ENCODE measurements around the gene MB. TPM values are rescaled to one million over a fixed set of nuclear protein-coding genes. Genes with fewer than 3 reads are reported as not detected.

The MB gene
- total RNA-seq, 1 donor from 2014 or later, result 21.4 TPM

DNA sequence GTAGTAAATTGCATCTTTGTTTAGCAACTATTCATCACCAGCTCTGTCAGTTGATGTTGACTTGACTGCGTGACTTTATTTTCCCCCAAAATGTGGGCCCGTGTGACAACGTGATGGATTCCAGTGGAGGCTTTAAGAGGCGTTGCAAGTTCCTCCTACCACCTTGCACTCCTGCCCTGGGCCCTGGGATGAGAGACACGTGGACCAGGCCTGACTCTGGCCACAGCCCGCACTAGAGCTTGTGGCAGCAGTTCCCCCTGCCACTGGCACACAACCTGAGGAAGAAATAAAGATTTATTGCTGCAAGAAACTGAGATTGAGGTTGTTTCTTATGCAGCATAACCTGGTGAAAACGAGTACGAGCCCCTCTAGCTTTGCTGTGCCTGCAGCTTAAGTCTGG is 44.6 kb downstream of the MB start:
- DNase-seq, result no peak

GRCh38 chr22:35570686-35571194 is 46.4 kb downstream of the MB start:
- DNase-seq, result no peak

GRCh38 chr22:35569916-35570315 is 47.2 kb downstream of the MB start:
- DNase-seq, result no peak

DNA sequence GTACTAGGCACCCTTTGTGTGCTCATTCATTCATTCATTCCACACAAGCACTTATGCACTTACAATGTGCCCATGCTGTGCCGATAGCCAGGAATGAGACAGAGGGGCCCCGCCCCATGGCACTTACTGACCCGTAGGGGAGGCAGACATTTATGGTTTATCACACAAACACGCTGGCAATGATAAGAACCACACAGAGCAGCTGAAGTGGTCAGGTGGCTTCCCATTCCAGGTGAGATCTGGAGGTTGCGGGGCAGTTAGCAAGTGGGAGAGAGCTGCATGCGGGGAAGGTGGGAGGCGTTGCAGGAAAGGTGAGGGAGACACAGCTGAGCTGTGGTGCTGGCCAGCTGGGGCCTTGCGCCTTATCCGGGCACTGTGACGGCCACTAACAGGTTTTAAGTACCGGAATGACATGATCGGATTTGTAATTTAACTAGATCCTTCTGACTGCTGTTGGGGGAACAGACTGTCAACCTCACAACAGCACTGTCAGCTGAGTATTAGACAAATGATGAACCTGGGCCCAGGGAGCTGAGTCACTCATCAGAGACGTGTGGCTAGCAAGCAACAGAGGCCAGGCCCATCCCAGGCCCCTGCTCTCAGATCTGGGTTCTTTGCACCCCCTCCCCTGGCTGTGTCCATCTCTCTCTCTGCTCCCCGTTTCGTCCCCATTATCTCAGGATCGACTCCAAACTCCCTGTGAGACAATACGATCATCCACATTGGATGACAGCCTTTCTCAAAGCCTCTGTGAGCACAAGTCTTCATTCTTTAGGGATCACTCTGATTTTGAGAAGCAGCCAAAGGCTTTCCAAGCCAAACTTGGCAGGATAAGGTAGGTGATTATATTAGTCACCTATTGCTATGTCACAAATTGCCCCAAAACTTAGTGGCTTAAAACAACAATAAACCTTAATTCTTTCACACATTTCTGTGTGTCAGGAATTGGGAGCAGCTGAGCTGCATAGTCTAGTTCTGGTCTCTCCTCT is 48.1 kb downstream of the MB start:
- DNase-seq, result no peak

DNA sequence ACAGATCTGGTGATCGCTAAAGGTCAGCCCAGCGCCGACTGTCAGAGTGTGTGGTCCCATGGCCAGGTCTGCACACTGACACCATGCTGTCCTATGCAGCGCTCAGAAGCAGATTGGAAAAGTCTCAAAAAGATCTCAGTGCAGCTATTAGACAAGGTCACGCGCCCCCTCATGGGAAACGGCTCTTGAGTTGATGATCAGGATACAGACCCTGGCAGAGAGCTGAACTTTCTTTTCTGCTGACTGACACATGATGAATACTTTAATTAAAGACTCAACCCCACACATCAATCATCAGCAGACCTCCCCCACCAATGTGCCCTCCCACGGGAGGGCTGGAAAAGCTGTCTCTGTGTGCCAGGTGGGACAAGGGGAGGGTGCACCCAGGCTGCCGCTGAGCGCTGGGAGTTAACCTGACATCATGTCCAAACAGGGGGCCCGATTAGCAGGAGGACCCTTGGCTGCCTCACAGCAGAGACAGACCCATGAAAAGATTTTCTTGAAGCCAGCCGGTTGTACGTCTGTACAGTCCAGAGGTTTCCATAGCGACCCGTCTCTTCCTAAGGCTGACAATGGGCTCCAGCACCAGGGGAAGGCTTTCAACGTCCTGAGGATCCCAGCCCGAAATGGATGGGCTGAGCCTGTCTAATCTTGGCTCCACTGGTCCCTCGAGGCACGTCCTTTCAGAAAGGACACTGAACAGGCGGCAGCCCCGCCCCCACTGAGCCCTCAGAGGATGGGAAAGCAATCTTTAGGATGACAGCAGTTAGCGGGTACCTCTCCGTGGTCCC is 49.6 kb downstream of the MB start:
- no peak for DNase-seq

GRCh38 chr22:35564975-35565867 is 51.9 kb downstream of the MB start:
- DNase-seq, result no peak

- DNase-seq, result no peak
Measured at GRCh38 chr22:35563211-35563610, 53.9 kb downstream of the MB start.

- DNase-seq, result no peak
Measured at GRCh38 chr22:35561796-35562526, 55.2 kb downstream of the MB start.

GRCh38 chr22:35560824-35561223 is 56.3 kb downstream of the MB start:
- no peak for DNase-seq

GRCh38 chr22:35560366-35560765 is 56.8 kb downstream of the MB start:
- no peak for DNase-seq

DNA sequence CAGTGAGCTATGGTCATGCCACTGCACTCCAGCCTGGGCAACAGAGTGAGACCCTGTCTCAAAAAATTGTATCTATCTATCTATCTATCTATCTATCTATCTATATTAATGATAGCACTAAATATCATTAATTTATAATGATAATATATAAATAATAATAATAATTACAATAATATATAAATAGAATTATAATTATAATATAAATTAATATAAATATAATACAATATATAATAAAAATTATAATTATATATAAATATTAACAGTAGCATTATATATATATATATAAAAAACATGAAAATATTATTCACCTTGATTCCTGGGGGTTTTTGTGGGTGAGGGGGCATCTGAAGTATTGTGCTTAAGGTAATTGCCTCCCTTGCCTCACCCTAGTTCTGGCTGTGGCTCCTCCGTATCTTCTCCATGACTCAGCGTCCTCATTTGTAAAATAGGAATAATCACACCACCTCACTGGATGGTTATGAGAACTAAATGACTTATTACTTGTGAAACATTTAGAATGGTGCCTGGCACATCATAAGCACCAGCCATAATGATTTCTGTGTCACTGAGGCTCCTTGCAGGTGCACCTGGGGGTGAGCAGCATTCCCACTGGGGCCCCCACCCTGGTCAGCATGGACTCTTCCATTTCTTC is 57.6 kb downstream of the MB start:
- no peak for DNase-seq

GRCh38 chr22:35558719-35559118 is 58.4 kb downstream of the MB start:
- DNase-seq, result no peak

DNA sequence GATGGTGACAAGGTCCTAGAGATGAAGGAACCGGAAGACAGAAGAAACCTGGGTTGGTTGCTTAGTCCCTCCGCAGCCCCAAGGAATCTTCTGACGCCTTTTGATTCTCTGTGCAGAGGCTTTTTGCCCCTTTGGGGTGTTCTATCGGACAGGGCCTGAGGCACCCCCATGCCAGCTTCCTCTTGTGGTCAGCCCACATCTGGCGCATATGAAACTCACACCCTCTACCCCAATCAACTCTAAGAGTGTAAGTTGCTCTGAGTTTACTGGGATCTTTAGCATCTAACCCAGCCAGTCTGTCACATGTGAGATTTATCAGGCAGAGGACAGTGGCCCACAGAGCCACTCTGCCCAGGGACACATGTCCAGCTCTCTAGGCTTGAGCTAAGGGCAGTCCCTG is 59.1 kb downstream of the MB start:
- DNase-seq, result no peak

Other genes with a start within 250 kb of the MB start
- 11.1 TPM for gene HMOX1, start 236.2 kb downstream of the MB start, total RNA-seq
- gene MCM5, start 217.2 kb downstream of the MB start, total RNA-seq, result 26.6 TPM
- 0.30 TPM for gene RASD2, start 76.5 kb downstream of the MB start, total RNA-seq
- 15.5 TPM for gene APOL6, start 31.1 kb upstream of the MB start, total RNA-seq
- 0.69 TPM for gene APOL5, start 100.5 kb upstream of the MB start, total RNA-seq